Measurements from ENCODE around the gene KRTDAP. TPM values are rescaled to one million over a fixed set of nuclear protein-coding genes. Genes with fewer than 3 reads are reported as not detected.

The KRTDAP gene
- total and polyA plus RNA-seq, 2 donors (not counting 3 experiments of a cell fraction or from before 2014, with no cell fraction given): not detected

- intact Hi-C loops (cut with micrococcal nuclease): no loop called here
- Histone ChIP-seq H3K9me3 (replicated peaks; ENCODE audit: control insufficient read depth, insufficient read depth, low read length) (no peaks in the 10 kb centered on the region), H3K4me2 (ENCODE audit: insufficient read depth, low read length) (no peak overlapping the region), H3K9me1 (replicated peaks; ENCODE audit: control insufficient read depth, extremely low read depth, insufficient read depth, low read length) (no peaks in the 10 kb centered on the region), H4K20me1 (replicated peaks; ENCODE audit: control insufficient read depth, extremely low read depth, insufficient read depth, low read length) (no peaks in the 10 kb centered on the region), H3K36me3 (ENCODE audit: control insufficient read depth in 2 of 2, extremely low read depth in 1 of 2, insufficient read depth in 2 of 2, low read length in 2 of 2) (no peaks in the 10 kb centered on the region), H3K4me3 (replicated peaks in 1 of 3; ENCODE audit: insufficient read depth in 1 of 3, low read depth in 1 of 3, low read length in 3 of 3) (no peak overlapping the region), H3K9ac (replicated peaks; ENCODE audit: extremely low read depth, insufficient read depth, low read length) (no peak overlapping the region), H3K4me1 (ENCODE audit: control insufficient read depth, extremely low read depth, insufficient read depth, low read length) (no peaks in the 10 kb centered on the region), H2AFZ (ENCODE audit: low read depth, low read length) (no peak overlapping the region), H3K27ac (ENCODE audit: insufficient read depth, low read depth, low read length) (no peak overlapping the region), H3K79me2 (ENCODE audit: control insufficient read depth, insufficient read depth, low read length) (no peaks in the 10 kb centered on the region), H3K27me3 (ENCODE audit: control insufficient read depth in 2 of 2, insufficient read depth in 2 of 2, low read length in 2 of 2) (peaks cover 23 to 29% of the 10 kb centered on the region in 2 experiments)
- FAIRE-seq: no peak
- dilution Hi-C loops (cut with MboI; ENCODE audit: extremely low pct_ligation_motif_present, low sequenced_read_pairs): no loop called here
- no peak for TF ChIP-seq EZH2 (IDR thresholded peaks at IDR 0.05; ENCODE audit: borderline replicate concordance, low read depth, low read length, severe bottlenecking)
- TF ChIP-seq JUN (IDR thresholded peaks at IDR 0.05; ENCODE audit: borderline replicate concordance, insufficient read depth, insufficient read length, low read depth): no peak
- TF ChIP-seq POLR2AphosphoS5 (IDR thresholded peaks at IDR 0.05; ENCODE audit: insufficient read depth, low read depth, low read length): no peak
- no peak for TF ChIP-seq FOS (IDR thresholded peaks at IDR 0.05; ENCODE audit: borderline replicate concordance, insufficient read depth, low read length)
- no peak for TF ChIP-seq MAX (IDR thresholded peaks at IDR 0.05; ENCODE audit: insufficient read depth, insufficient read length)
- no peak for DNase-seq (ENCODE audit: low read depth, low spot score)
- POLR2A ChIA-PET: no interaction called here
- BruUV-seq (replicated peaks): no TSS peak
- CTCF ChIA-PET: interaction anchor here (1.4 to 4.7 kb wide), 2 partner anchors 11 to 153 kb away, joined by 5 to 29 read pairs; no protein-coding TSS in a partner anchor
Observed at GRCh38 chr19:35506011-35506410, 15.7 kb upstream of the KRTDAP start.

DNA sequence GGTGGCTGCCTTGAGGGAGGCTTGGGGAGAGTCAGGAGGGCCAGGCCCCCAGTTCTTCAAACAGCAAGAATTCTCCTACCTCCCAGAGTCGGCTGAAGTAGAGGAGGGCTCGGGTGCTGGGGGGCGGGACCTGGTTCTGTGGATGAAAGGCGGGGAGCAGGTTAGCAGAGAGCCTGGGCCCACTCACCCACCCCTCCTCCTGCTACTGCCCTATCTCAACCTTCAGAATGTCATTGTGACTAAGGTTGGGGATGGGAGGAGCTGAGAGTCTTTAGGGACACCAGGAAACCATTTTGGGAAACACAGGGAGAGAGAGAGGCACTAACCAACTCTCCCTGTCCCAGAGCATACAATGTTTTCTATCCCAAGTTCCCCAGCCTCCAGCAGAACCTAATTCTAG lies 12.5 kb upstream of the KRTDAP start:
- DNase-seq (ENCODE audit: low read depth, low spot score) (no peak), FAIRE-seq (no peak)
- POLR2A ChIA-PET: no interaction called here
- BruUV-seq (replicated peaks): no TSS peak
- no peak overlapping the region for H3K27ac ChIP-seq (ENCODE audit: insufficient read depth, low read depth, low read length)
- peaks cover under 1 to 1% of the 10 kb centered on the region in 2 experiments for H3K27me3 ChIP-seq (ENCODE audit: control insufficient read depth in 2 of 2, insufficient read depth in 2 of 2, low read length in 2 of 2)
- no peak overlapping the region for H3K4me3 ChIP-seq (replicated peaks in 1 of 3; ENCODE audit: insufficient read depth in 1 of 3, low read depth in 1 of 3, low read length in 3 of 3)
- CTCF ChIA-PET: interaction anchor here (0.7 to 4.7 kb wide), 2 partner anchors 8 to 103 kb away, joined by 3 to 29 read pairs; no protein-coding TSS in a partner anchor
- intact Hi-C loops (cut with micrococcal nuclease): no loop called here
- no peaks in the 10 kb centered on the region for H3K79me2 ChIP-seq (ENCODE audit: control insufficient read depth, insufficient read depth, low read length)
- H3K4me1 ChIP-seq (ENCODE audit: control insufficient read depth, extremely low read depth, insufficient read depth, low read length): no peaks in the 10 kb centered on the region
- H3K36me3 ChIP-seq (ENCODE audit: control insufficient read depth in 2 of 2, extremely low read depth in 1 of 2, insufficient read depth in 2 of 2, low read length in 2 of 2): no peaks in the 10 kb centered on the region
- no peaks in the 10 kb centered on the region for H4K20me1 ChIP-seq (replicated peaks; ENCODE audit: control insufficient read depth, extremely low read depth, insufficient read depth, low read length)
- H2AFZ ChIP-seq (ENCODE audit: low read depth, low read length): no peak overlapping the region
- no peaks in the 10 kb centered on the region for H3K9me1 ChIP-seq (replicated peaks; ENCODE audit: control insufficient read depth, extremely low read depth, insufficient read depth, low read length)
- no peak overlapping the region for H3K4me2 ChIP-seq (ENCODE audit: insufficient read depth, low read length)
- H3K9ac ChIP-seq (replicated peaks; ENCODE audit: extremely low read depth, insufficient read depth, low read length): no peak overlapping the region
- dilution Hi-C loops (cut with MboI; ENCODE audit: extremely low pct_ligation_motif_present, low sequenced_read_pairs): no loop called here
- no peak for TF ChIP-seq JUN (IDR thresholded peaks at IDR 0.05; ENCODE audit: borderline replicate concordance, insufficient read depth, insufficient read length, low read depth)
- TF ChIP-seq MYC (IDR thresholded peaks at IDR 0.05; ENCODE audit: low read depth, low read length): no peak
- no peak for TF ChIP-seq POLR2AphosphoS5 (IDR thresholded peaks at IDR 0.05; ENCODE audit: insufficient read depth, low read depth, low read length)
- no peak for TF ChIP-seq GATA2 (IDR thresholded peaks at IDR 0.05; ENCODE audit: insufficient read depth, insufficient read length, low read depth, low read length)
- no peak for TF ChIP-seq MAX (IDR thresholded peaks at IDR 0.05; ENCODE audit: insufficient read depth, insufficient read length)
- TF ChIP-seq, protein P1, sequence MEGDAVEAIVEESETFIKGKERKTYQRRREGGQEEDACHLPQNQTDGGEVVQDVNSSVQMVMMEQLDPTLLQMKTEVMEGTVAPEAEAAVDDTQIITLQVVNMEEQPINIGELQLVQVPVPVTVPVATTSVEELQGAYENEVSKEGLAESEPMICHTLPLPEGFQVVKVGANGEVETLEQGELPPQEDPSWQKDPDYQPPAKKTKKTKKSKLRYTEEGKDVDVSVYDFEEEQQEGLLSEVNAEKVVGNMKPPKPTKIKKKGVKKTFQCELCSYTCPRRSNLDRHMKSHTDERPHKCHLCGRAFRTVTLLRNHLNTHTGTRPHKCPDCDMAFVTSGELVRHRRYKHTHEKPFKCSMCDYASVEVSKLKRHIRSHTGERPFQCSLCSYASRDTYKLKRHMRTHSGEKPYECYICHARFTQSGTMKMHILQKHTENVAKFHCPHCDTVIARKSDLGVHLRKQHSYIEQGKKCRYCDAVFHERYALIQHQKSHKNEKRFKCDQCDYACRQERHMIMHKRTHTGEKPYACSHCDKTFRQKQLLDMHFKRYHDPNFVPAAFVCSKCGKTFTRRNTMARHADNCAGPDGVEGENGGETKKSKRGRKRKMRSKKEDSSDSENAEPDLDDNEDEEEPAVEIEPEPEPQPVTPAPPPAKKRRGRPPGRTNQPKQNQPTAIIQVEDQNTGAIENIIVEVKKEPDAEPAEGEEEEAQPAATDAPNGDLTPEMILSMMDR (IDR thresholded peaks at IDR 0.05; ENCODE audit: extremely low read depth in 1 of 2, insufficient read depth in 1 of 2, low read depth in 1 of 2, low read length in 2 of 2): no peak
- no peak for TF ChIP-seq POLR2A (IDR thresholded peaks at IDR 0.05; ENCODE audit: low read depth, low read length)
- TF ChIP-seq EZH2 (IDR thresholded peaks at IDR 0.05; ENCODE audit: borderline replicate concordance, low read depth, low read length, severe bottlenecking): no peak
- TF ChIP-seq FOS (IDR thresholded peaks at IDR 0.05; ENCODE audit: borderline replicate concordance, insufficient read depth, low read length): no peak
- H3K9me3 ChIP-seq (replicated peaks; ENCODE audit: control insufficient read depth, insufficient read depth, low read length): no peaks in the 10 kb centered on the region
